Heart left ventricle (tissue), 13 donors: ENCODE data around the gene ABHD12B.

Experiments used
- CTCF ChIP-seq, 12 donors: fragments of 200-600 bp; sonication (generic) in 4 of 12; IDR thresholded peaks; one replicate each; pipeline versions ENCODE4 v1.5.0 to v1.8.0; 2018 to 2022; ENCODE audit warnings: antibody characterized with exemption in 12 of 12, mild to moderate bottlenecking in 5 of 12
- POLR2A ChIP-seq, 2 donors: fragments of 450-650 bp; IDR thresholded peaks; one replicate each; pipeline ENCODE4 v1.6.1; 2017; ENCODE audit warnings: antibody characterized with exemption in 2 of 2, mild to moderate bottlenecking in 2 of 2, moderate library complexity in 2 of 2
- donor health status: ischemic (EF 13 %, LVEDD 7.1; RV severe dilation, severe dysfunction).
- donor health status: DM: no; HTN: yes; CAD: no.
- donor health status: DM: no; HTN: no; CAD: no.
- donor health status: ischemic (EF 25% LVEDD 6.9; RV normal size, moderate dysfunction).
- donor health status: ischemic (EF 25% LVEDD 5.7; RV mildly dilated, moderate dysfunction).
- donor health status: ischemic (EF 35%, LVEDD 5.7; RV mildly dilated, moderate dysfunction).
- donor health status: nonischemic (EF 11% LVEDD 7.7; RV severe dilation, severe dysfunction).
- donor health status: DM: yes; HTN: yes; CAD: no.
- donor health status: PGD.
- donor health status: ischemic (EF 29% LVEDD 5.4; RV normal size, mild dysfunction).
- donor health status: nonischemic (EF 23%, LVEDD 6.1; RV moderate dilation, normal function).

- no peak for TF ChIP-seq CTCF (IDR thresholded peaks at IDR 0.05)
- TF ChIP-seq POLR2A (IDR thresholded peaks at IDR 0.05): no peak
These were observed 38.9 kb downstream of the ABHD12B start for GRCh38 chr14:50910495-50911420.
